ENCODE data around the gene ARHGDIB.

ARHGDIB gene

DNA sequence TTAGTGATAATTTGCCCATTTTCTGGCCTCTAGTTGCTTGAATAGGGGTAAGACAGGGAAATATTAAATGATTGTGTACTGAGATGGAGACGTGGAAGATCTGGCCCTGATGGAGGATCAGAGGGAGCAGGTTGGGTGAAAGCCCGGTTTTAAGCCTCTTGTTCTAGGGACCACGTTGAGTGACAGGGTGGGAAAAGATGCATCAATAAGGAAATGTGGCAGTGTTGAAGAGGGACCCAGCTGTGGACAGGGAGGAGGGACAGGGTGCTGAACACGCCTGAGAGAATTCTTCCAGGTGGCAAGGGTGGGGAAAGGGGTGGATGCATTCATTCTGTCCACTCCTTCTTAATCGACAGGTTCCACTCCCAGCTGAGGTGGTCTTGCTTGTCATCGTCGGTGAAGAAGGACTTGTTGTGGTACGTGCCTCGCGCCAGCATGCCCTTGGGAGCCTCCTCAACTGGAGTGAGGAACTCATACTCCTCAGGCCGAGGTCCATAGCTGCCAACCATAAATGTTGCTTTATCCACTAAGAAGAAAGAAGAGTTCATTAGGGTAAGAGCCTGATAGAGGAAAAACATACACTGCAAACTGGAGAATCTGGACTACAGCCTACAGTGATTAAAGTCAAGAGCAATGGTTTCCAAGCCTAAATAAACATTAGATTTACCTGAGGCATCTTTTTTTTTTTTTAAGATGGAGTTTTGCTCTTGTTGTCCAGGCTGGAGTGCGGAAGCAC lies 19.0 kb downstream of the ARHGDIB start:
- Histone ChIP-seq H3K27me3 (ENCODE audit: control insufficient read depth, insufficient read depth, low read length) (no peaks in the 10 kb centered on the region), H3K27ac (ENCODE audit: low read depth, low read length) (no peak overlapping the region), H3K4me1 (ENCODE audit: control insufficient read depth, insufficient read depth, low read length) (no peaks in the 10 kb centered on the region), H3K9me3 (ENCODE audit: control insufficient read depth, insufficient read depth, low read length) (no peaks in the 10 kb centered on the region), H3K4me3 (ENCODE audit: low read depth, low read length) (no peak overlapping the region), H3K9ac (ENCODE audit: low read depth, low read length) (no peak overlapping the region), H3K36me3 (ENCODE audit: control insufficient read depth, insufficient read depth, low read length) (no peaks in the 10 kb centered on the region)

DNA sequence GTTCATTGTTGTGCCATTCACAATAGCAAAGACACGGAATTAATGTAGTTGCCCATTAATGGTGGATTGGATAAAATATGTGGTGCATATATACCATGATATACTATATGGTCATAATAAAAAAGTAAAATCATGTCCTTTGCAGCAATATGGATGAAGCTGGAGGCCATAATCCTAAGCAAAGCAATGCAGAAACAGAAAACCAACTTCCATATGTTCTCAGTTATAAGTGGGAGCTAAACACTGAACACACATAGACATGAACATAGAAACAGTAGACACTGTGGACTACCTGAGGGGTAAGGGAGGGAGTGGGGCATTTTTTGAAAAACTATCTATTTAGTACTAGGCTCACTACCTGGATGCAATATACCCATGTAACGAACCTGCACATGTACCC lies 20.0 kb downstream of the ARHGDIB start:
- H3K27ac ChIP-seq (ENCODE audit: low read depth, low read length), result no peak overlapping the region
- no peaks in the 10 kb centered on the region for H3K36me3 ChIP-seq (ENCODE audit: control insufficient read depth, insufficient read depth, low read length)
- H3K4me3 ChIP-seq (ENCODE audit: low read depth, low read length), result no peak overlapping the region
- H3K4me1 ChIP-seq (ENCODE audit: control insufficient read depth, insufficient read depth, low read length), result no peaks in the 10 kb centered on the region
- H3K27me3 ChIP-seq (ENCODE audit: control insufficient read depth, insufficient read depth, low read length), result no peaks in the 10 kb centered on the region
- no peak overlapping the region for H3K9ac ChIP-seq (ENCODE audit: low read depth, low read length)
- no peaks in the 10 kb centered on the region for H3K9me3 ChIP-seq (ENCODE audit: control insufficient read depth, insufficient read depth, low read length)

- no peak within 1 kb of the TSS for H3K27ac ChIP-seq (ENCODE audit: low read depth, low read length)
- H3K4me1 ChIP-seq (ENCODE audit: control insufficient read depth, insufficient read depth, low read length), result no peaks in the 10 kb centered on the region
- no peaks in the 10 kb centered on the region for H3K27me3 ChIP-seq (ENCODE audit: control insufficient read depth, insufficient read depth, low read length)
- no peaks in the 10 kb centered on the region for H3K9me3 ChIP-seq (ENCODE audit: control insufficient read depth, insufficient read depth, low read length)
- H3K4me3 ChIP-seq (ENCODE audit: low read depth, low read length), result no peak within 1 kb of the TSS
- no peaks in the 10 kb centered on the region for H3K36me3 ChIP-seq (ENCODE audit: control insufficient read depth, insufficient read depth, low read length)
- no peak within 1 kb of the TSS for H3K9ac ChIP-seq (ENCODE audit: low read depth, low read length)
Observed at GRCh38 chr12:14938301-14938700, 23.1 kb downstream of the ARHGDIB start, which contains the start of gene ERP27. Gene ERP27, minus strand, starts transcription at chr12:14938537. Its CDS starts 29 bp downstream, at chr12:14938508.

DNA sequence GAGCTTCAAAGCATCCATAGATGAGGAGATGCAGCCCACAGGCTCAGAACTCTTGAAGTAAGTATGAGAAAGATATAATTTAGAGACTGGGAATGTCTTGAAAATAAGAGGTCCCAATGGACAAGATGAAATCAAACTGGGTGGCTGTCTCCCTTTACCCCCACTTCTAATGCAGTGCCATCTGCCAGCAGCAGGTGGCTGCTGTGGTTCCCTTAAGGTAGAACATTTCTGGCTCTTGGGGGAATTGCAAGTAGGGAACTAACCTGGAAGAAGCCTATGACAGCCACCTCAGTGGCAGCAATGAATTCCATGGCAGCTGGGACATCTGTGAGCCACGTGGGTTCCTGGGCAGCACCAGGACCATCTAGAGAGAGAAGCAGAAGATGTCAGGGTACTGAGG lies 23.7 kb downstream of the ARHGDIB start:
- no peak overlapping the region for H3K27ac ChIP-seq (ENCODE audit: low read depth, low read length)
- H3K9me3 ChIP-seq (ENCODE audit: control insufficient read depth, insufficient read depth, low read length), result no peaks in the 10 kb centered on the region
- no peaks in the 10 kb centered on the region for H3K27me3 ChIP-seq (ENCODE audit: control insufficient read depth, insufficient read depth, low read length)
- H3K4me1 ChIP-seq (ENCODE audit: control insufficient read depth, insufficient read depth, low read length), result no peaks in the 10 kb centered on the region
- no peaks in the 10 kb centered on the region for H3K36me3 ChIP-seq (ENCODE audit: control insufficient read depth, insufficient read depth, low read length)
- H3K4me3 ChIP-seq (ENCODE audit: low read depth, low read length), result no peak overlapping the region
- no peak overlapping the region for H3K9ac ChIP-seq (ENCODE audit: low read depth, low read length)

DNA sequence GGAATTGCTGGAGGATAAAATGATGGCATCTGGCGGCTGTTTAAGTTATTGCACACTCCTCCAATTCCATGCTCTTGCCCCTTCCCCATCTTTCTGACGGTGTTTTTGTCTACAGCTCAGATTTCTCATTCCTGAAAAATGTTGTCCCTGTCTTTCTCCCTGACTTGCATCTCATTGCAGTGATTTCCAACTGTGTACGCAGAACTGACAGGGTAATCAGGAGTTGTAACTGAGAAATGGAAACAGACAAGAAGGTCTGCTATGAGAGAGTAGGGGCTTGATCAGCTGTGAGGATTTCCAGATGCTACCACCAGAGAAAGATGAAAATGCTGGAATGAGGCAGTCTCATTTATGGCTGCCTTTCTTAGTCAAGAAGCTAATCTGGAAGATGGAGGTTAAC lies 24.4 kb downstream of the ARHGDIB start:
- H3K4me1 ChIP-seq (ENCODE audit: control insufficient read depth, insufficient read depth, low read length), result no peaks in the 10 kb centered on the region
- H3K9me3 ChIP-seq (ENCODE audit: control insufficient read depth, insufficient read depth, low read length), result no peaks in the 10 kb centered on the region
- H3K36me3 ChIP-seq (ENCODE audit: control insufficient read depth, insufficient read depth, low read length), result no peaks in the 10 kb centered on the region
- H3K9ac ChIP-seq (ENCODE audit: low read depth, low read length), result no peak overlapping the region
- H3K4me3 ChIP-seq (ENCODE audit: low read depth, low read length), result no peak overlapping the region
- H3K27ac ChIP-seq (ENCODE audit: low read depth, low read length), result no peak overlapping the region
- H3K27me3 ChIP-seq (ENCODE audit: control insufficient read depth, insufficient read depth, low read length), result no peaks in the 10 kb centered on the region

DNA sequence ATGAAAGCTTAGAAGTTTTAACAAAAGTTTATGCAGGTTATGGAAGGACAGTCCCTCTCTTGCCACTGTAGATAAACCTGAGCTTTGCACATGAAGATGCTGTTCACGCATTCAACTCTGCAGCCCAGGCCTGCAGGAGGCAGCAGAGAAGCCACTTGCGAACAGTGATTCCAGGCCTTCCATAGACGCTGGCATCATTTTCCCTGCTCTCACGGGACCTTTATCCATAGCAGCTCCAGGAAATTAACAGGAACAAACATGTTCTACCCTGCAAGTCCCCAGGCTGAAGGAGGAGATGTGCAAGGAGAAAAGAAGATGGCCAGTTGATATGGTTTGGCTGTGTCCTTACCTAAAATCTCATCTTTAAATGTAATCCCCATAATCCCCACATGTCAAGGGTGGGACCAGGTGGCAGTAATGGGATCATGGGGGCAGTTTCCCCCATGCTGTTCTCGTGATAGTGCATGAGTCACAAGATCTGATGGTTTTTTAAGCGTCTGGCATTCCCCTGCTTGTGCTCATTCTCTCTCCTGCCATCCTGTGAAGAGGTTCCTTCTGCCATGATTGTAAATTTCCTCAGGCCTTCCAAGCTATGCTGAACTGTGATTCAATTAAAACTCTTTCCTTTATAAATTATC lies 25.1 kb downstream of the ARHGDIB start:
- no peak overlapping the region for H3K4me3 ChIP-seq (ENCODE audit: low read depth, low read length)
- H3K36me3 ChIP-seq (ENCODE audit: control insufficient read depth, insufficient read depth, low read length), result no peaks in the 10 kb centered on the region
- H3K9me3 ChIP-seq (ENCODE audit: control insufficient read depth, insufficient read depth, low read length), result no peaks in the 10 kb centered on the region
- H3K4me1 ChIP-seq (ENCODE audit: control insufficient read depth, insufficient read depth, low read length), result no peaks in the 10 kb centered on the region
- H3K27ac ChIP-seq (ENCODE audit: low read depth, low read length), result no peak overlapping the region
- H3K9ac ChIP-seq (ENCODE audit: low read depth, low read length), result no peak overlapping the region
- no peaks in the 10 kb centered on the region for H3K27me3 ChIP-seq (ENCODE audit: control insufficient read depth, insufficient read depth, low read length)

GRCh38 chr12:14935031-14935430 lies 26.4 kb downstream of the ARHGDIB start:
- Histone ChIP-seq H3K4me1 (ENCODE audit: control insufficient read depth, insufficient read depth, low read length) (no peaks in the 10 kb centered on the region), H3K9me3 (ENCODE audit: control insufficient read depth, insufficient read depth, low read length) (no peaks in the 10 kb centered on the region), H3K9ac (ENCODE audit: low read depth, low read length) (no peak overlapping the region), H3K4me3 (ENCODE audit: low read depth, low read length) (no peak overlapping the region), H3K36me3 (ENCODE audit: control insufficient read depth, insufficient read depth, low read length) (no peaks in the 10 kb centered on the region), H3K27me3 (ENCODE audit: control insufficient read depth, insufficient read depth, low read length) (no peaks in the 10 kb centered on the region), H3K27ac (ENCODE audit: low read depth, low read length) (no peak overlapping the region)

- Histone ChIP-seq H3K9me3 (ENCODE audit: control insufficient read depth, insufficient read depth, low read length) (no peaks in the 10 kb centered on the region), H3K27me3 (ENCODE audit: control insufficient read depth, insufficient read depth, low read length) (no peaks in the 10 kb centered on the region), H3K27ac (ENCODE audit: low read depth, low read length) (no peak overlapping the region), H3K9ac (ENCODE audit: low read depth, low read length) (no peak overlapping the region), H3K4me1 (ENCODE audit: control insufficient read depth, insufficient read depth, low read length) (0 out of 2 replicates have a peak, but pooled peaks cover 1% of the 10 kb centered on the region), H3K4me3 (ENCODE audit: low read depth, low read length) (no peak overlapping the region), H3K36me3 (ENCODE audit: control insufficient read depth, insufficient read depth, low read length) (no peaks in the 10 kb centered on the region)
Observed at GRCh38 chr12:14934511-14934910, 26.9 kb downstream of the ARHGDIB start.

- Histone ChIP-seq H3K4me3 (ENCODE audit: low read depth, low read length) (no peak overlapping the region), H3K4me1 (ENCODE audit: control insufficient read depth, insufficient read depth, low read length) (peaks cover 11% of the 10 kb centered on the region; the same call in 1 of the 2 replicates), H3K36me3 (ENCODE audit: control insufficient read depth, insufficient read depth, low read length) (no peaks in the 10 kb centered on the region), H3K9ac (ENCODE audit: low read depth, low read length) (no peak overlapping the region), H3K27ac (ENCODE audit: low read depth, low read length) (no peak overlapping the region), H3K27me3 (ENCODE audit: control insufficient read depth, insufficient read depth, low read length) (no peaks in the 10 kb centered on the region), H3K9me3 (ENCODE audit: control insufficient read depth, insufficient read depth, low read length) (no peaks in the 10 kb centered on the region)
Observed at GRCh38 chr12:14931791-14932560, 29.4 kb downstream of the ARHGDIB start.

- Histone ChIP-seq H3K27ac (ENCODE audit: low read depth, low read length) (no peak overlapping the region), H3K9ac (ENCODE audit: low read depth, low read length) (no peak overlapping the region), H3K9me3 (ENCODE audit: control insufficient read depth, insufficient read depth, low read length) (no peaks in the 10 kb centered on the region), H3K4me3 (ENCODE audit: low read depth, low read length) (no peak overlapping the region), H3K36me3 (ENCODE audit: control insufficient read depth, insufficient read depth, low read length) (no peaks in the 10 kb centered on the region), H3K27me3 (ENCODE audit: control insufficient read depth, insufficient read depth, low read length) (no peaks in the 10 kb centered on the region), H3K4me1 (ENCODE audit: control insufficient read depth, insufficient read depth, low read length) (peaks cover 11% of the 10 kb centered on the region; the same call in 1 of the 2 replicates)
Observed at GRCh38 chr12:14931359-14931758, 30.0 kb downstream of the ARHGDIB start.

- Histone ChIP-seq H3K4me1 (ENCODE audit: control insufficient read depth, insufficient read depth, low read length) (peaks cover 11% of the 10 kb centered on the region; the same call in 1 of the 2 replicates), H3K27me3 (ENCODE audit: control insufficient read depth, insufficient read depth, low read length) (no peaks in the 10 kb centered on the region), H3K9me3 (ENCODE audit: control insufficient read depth, insufficient read depth, low read length) (no peaks in the 10 kb centered on the region), H3K36me3 (ENCODE audit: control insufficient read depth, insufficient read depth, low read length) (no peaks in the 10 kb centered on the region), H3K9ac (ENCODE audit: low read depth, low read length) (no peak overlapping the region), H3K4me3 (ENCODE audit: low read depth, low read length) (no peak overlapping the region), H3K27ac (ENCODE audit: low read depth, low read length) (no peak overlapping the region)
Observed at GRCh38 chr12:14930299-14930698, 31.1 kb downstream of the ARHGDIB start.
